Vagina (tissue), 2 donors: ENCODE measurements around the gene RABL3.

Experiments used
- POLR2A ChIP-seq, 2 donors: fragments of 450-650 bp; IDR thresholded peaks; one replicate each; pipeline ENCODE4 v1.6.1; 2017; ENCODE audit warnings: antibody characterized with exemption in 2 of 2, mild to moderate bottlenecking in 2 of 2, moderate library complexity in 2 of 2
- POLR2AphosphoS5 ChIP-seq, 2 donors: sonication (generic); formaldehyde crosslinking; IDR thresholded peaks; one replicate each; pipeline ENCODE4 v1.9.0; 2017; ENCODE audit warnings: antibody characterized with exemption in 2 of 2, mild to moderate bottlenecking in 2 of 2, low read depth in 1 of 2; ENCODE audit not compliant: insufficient read depth in 1 of 2
- TF ChIP-seq, protein P1 (sequence below), 3 experiments: fragments of 450-650 bp in 2 of 3; fragments of 200-600 bp in 1 of 3; sonication (generic) in 1 of 3; IDR thresholded peaks; one replicate each; pipeline ENCODE4 v1.5.1; 2017 to 2019; ENCODE audit warnings: antibody characterized with exemption in 3 of 3, mild to moderate bottlenecking in 2 of 3, moderate library complexity in 2 of 3

DNA sequence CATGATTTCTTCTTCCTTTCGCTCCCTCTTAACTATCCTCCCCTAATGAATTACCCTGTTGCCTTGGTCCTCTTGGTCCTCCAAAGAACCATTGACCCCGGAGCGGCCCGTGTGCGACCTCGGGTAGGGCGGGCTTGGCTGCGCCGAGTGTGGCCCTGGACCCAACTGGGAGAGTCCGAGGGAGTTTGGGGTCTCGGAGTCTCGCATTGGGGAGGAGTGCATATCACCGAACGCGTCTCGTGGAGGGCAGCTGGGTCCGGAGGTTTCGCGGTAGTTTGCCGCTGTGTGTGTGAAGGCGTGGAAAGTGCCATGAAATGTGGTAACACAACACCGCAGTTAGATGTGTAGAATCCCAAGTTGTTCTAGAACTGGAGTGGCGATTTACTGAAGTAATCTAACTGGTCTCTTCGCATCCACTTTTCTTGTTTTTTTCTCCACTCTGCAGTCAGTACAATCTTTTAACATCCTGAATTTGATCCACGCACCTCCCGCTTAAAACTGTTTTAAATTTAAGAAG lies 591 bp upstream of the RABL3 start:
- TF ChIP-seq POLR2AphosphoS5 (IDR thresholded peaks at IDR 0.05; ENCODE audit: insufficient read depth in 1 of 2, low read depth in 1 of 2) (no peak), POLR2A (IDR thresholded peaks at IDR 0.05) (no peak)
- TF ChIP-seq, protein P1, sequence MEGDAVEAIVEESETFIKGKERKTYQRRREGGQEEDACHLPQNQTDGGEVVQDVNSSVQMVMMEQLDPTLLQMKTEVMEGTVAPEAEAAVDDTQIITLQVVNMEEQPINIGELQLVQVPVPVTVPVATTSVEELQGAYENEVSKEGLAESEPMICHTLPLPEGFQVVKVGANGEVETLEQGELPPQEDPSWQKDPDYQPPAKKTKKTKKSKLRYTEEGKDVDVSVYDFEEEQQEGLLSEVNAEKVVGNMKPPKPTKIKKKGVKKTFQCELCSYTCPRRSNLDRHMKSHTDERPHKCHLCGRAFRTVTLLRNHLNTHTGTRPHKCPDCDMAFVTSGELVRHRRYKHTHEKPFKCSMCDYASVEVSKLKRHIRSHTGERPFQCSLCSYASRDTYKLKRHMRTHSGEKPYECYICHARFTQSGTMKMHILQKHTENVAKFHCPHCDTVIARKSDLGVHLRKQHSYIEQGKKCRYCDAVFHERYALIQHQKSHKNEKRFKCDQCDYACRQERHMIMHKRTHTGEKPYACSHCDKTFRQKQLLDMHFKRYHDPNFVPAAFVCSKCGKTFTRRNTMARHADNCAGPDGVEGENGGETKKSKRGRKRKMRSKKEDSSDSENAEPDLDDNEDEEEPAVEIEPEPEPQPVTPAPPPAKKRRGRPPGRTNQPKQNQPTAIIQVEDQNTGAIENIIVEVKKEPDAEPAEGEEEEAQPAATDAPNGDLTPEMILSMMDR (IDR thresholded peaks at IDR 0.05) = no peak
